Lung (tissue), 12 donors: ENCODE data around the gene RGS7. TPM values are rescaled to one million over a fixed set of nuclear protein-coding genes. Genes with fewer than 3 reads are reported as not detected.
"Not testable (repeated sequence)": the region's sequence is repeated elsewhere in the genome, so short reads cannot be mapped to it uniquely, and the experiment has no call there.

Experiments used
- ATAC-seq: fragments of 200-7000 bp; cut with Tn5 transposase; one replicate; pipeline ENCODE4 v1.9.1; 2020; ENCODE audit warnings: moderate number of reproducible peaks; ENCODE audit not compliant: insufficient read depth, low FRiP score
- DNase-seq, 3 donors: peaks; one replicate each; pipeline ENCODE4 v3.0.0-alpha.2; 2013 to 2017
- H3K27ac ChIP-seq, 2 donors: one replicate each; pipeline ENCODE4 v1.5.1; 2013; ENCODE audit warnings: mild to moderate bottlenecking in 2 of 2, moderate library complexity in 2 of 2, control low read depth in 1 of 2, inconsistent platforms in 1 of 2, low read depth in 1 of 2, low read length in 1 of 2
- H3K27me3 ChIP-seq, 3 donors: one replicate each; pipeline ENCODE4 v1.5.1; 2013; ENCODE audit warnings: low read length in 2 of 3; ENCODE audit not compliant: control insufficient read depth in 3 of 3, insufficient read depth in 3 of 3
- H3K36me3 ChIP-seq, 4 donors: one replicate each; pipeline ENCODE4 v1.5.1; 2013; ENCODE audit warnings: low read length in 4 of 4, mild to moderate bottlenecking in 1 of 4, moderate library complexity in 1 of 4; ENCODE audit not compliant: control insufficient read depth in 4 of 4, insufficient read depth in 4 of 4
- H3K4me1 ChIP-seq, 5 donors: one replicate each; pipeline ENCODE4 v1.5.1; 2013; ENCODE audit warnings: low read length in 5 of 5, mild to moderate bottlenecking in 2 of 5, moderate library complexity in 1 of 5; ENCODE audit not compliant: control insufficient read depth in 5 of 5, insufficient read depth in 5 of 5
- H3K4me3 ChIP-seq: one replicate; pipeline ENCODE4 v1.5.1; 2013; ENCODE audit warnings: mild to moderate bottlenecking, control low read depth, moderate library complexity
- H3K9ac ChIP-seq, 2 donors: one replicate each; pipeline ENCODE4 v1.5.1; 2013; ENCODE audit warnings: low read length in 2 of 2, control low read depth in 1 of 2; ENCODE audit not compliant: insufficient read depth in 1 of 2
- H3K9me3 ChIP-seq, 4 donors: one replicate each; pipeline ENCODE4 v1.5.1; 2013; ENCODE audit warnings: low read length in 3 of 4, mild to moderate bottlenecking in 1 of 4, moderate library complexity in 1 of 4; ENCODE audit not compliant: control insufficient read depth in 4 of 4, insufficient read depth in 3 of 4
- CTCF ChIP-seq: IDR thresholded peaks from 2 replicates; pipeline ENCODE4 v1.5.1; 2012; ENCODE audit warnings: mild to moderate bottlenecking; ENCODE audit errors: control extremely low read depth, extremely low read depth
- WGBS, 2 donors: extraction: QIAGEN DNeasy Blood & Tissue Kit; methylation state at CpG; one replicate each; pipeline ENCODE4 v1.1.7; 2013; 5-methylcytosine and 5-hydroxymethylcytosine counted together
- polyA plus RNA-seq, 2 donors: library from polyadenylated mRNA; stranded (reverse); fragments of 200-250 nt; gene quantifications; one replicate each; pipeline ENCODE4 v1.2.1, GENCODE V29; 2013
- total RNA-seq, 2 donors: library from RNA; depleted of rRNA in 1 of 2; stranded (reverse); fragments of >200 nt in 1 of 2; gene quantifications; one replicate each; pipeline ENCODE4 v1.2.1, GENCODE V29; 2014 to 2021
- donor health status: control.
- donor health status: control.
- donor health status: Bipolar disorder and iron deficiency.
- donor health status: healthy.
- donor health status: DM: yes; HTN: yes; CAD: no.

RGS7 gene
- total and polyA plus RNA-seq, 4 donors = 0.06 to 0.25 (median 0.08) TPM; not detected in 1

GRCh38 chr1:241142493-241142892, 214.5 kb downstream of the RGS7 start:
- no peak for ATAC-seq
- 82 to 87% methylated on average over 4 of the region's 4 CpGs for WGBS, 2 donors
- Histone ChIP-seq H3K27ac (no peak overlapping the region), H3K9ac (no peak overlapping the region), H3K9me3 (peaks cover 0 to 3% (median 0%) of the 10 kb centered on the region in 4 donors), H3K4me1 (no peaks in the 10 kb centered on the region), H3K27me3 (no peaks in the 10 kb centered on the region), H3K36me3 (no peaks in the 10 kb centered on the region), H3K4me3 (no peak overlapping the region)
- no peak for TF ChIP-seq CTCF
- DNase-seq = no peak

GRCh38 chr1:241141646-241142045, 215.4 kb downstream of the RGS7 start:
- H3K4me3 ChIP-seq, H3K27me3 ChIP-seq, H3K27ac ChIP-seq, H3K4me1 ChIP-seq, H3K36me3 ChIP-seq, H3K9ac ChIP-seq, H3K9me3 ChIP-seq, ATAC-seq, DNase-seq: not testable (repeated sequence)
- WGBS, 2 donors = 76 to 84% methylated on average over 3 of the region's 3 CpGs

GRCh38 chr1:241140670-241141069, 216.3 kb downstream of the RGS7 start:
- Histone ChIP-seq H3K27me3 (no peaks in the 10 kb centered on the region), H3K9ac (no peak overlapping the region), H3K9me3 (peaks cover 0 to 3% (median 0%) of the 10 kb centered on the region in 4 donors), H3K36me3 (no peaks in the 10 kb centered on the region), H3K4me1 (no peaks in the 10 kb centered on the region), H3K4me3 (no peak overlapping the region), H3K27ac (no peak overlapping the region)
- ATAC-seq = no peak
- peak in 2 of 3 donors; percentile 0 to 20 for DNase-seq
- TF ChIP-seq CTCF = no peak

- Histone ChIP-seq H3K27ac (no peak overlapping the region), H3K27me3 (no peaks in the 10 kb centered on the region), H3K4me3 (no peak overlapping the region), H3K4me1 (no peaks in the 10 kb centered on the region), H3K9me3 (no peaks in the 10 kb centered on the region), H3K36me3 (no peaks in the 10 kb centered on the region), H3K9ac (no peak overlapping the region)
- 59 to 67% methylated on average over 1 of the region's 1 CpG for WGBS, 2 donors
- ATAC-seq = no peak
- DNase-seq = no peak
- no peak for TF ChIP-seq CTCF
Observed at GRCh38 chr1:241139047-241139446, 218.0 kb downstream of the RGS7 start.
